Body of pancreas (tissue), 4 donors: ENCODE measurements around the gene KIF6.

Experiments
- CTCF ChIP-seq, 7 experiments: fragments of 450-650 bp in 4 of 7; fragments of 200-600 bp in 3 of 7; sonication (generic) in 3 of 7; IDR thresholded peaks; one replicate each; pipeline ENCODE4 v1.5.1; 2016 to 2019; ENCODE audit warnings: antibody characterized with exemption in 7 of 7
- POLR2A ChIP-seq, 3 donors: fragments of 450-650 bp; IDR thresholded peaks; one replicate each; pipeline ENCODE4 v1.6.1; 2016; ENCODE audit warnings: antibody characterized with exemption in 3 of 3, mild to moderate bottlenecking in 2 of 3

DNA sequence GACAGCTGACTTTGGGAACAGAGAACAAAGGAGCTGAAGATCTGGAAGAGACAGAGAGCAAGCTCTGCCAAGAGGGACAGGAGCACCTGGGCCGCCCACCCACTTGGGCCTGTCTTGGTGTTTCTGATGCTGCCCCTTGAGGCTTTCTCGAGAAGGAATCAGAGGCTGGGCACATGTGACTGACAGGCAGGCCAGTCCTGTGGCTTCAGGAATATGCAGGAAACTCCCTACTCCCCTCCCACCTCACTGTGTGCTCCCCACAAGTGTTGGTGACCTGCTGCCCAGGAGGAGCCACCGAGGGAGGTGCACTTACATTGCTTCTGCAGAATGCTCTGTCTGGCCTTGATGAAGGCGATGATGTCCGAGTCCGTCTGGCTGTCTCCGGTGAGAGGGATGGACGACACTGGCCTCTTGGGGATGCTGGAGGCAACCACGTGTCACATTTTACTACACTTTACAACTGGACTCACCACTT, 381.8 kb downstream of the KIF6 start:
- TF ChIP-seq CTCF (IDR thresholded peaks at IDR 0.05) (no peak), POLR2A (IDR thresholded peaks at IDR 0.05) (no peak)
